ENCODE data around the gene ZNF136. TPM values are rescaled to one million over a fixed set of nuclear protein-coding genes. Genes with fewer than 3 reads are reported as not detected.

ZNF136 gene
- 1 to 10 TPM; 5.3 to 7.2 (median 5.8) TPM for total RNA-seq
- 3.6 TPM for polyA plus RNA-seq
- long read RNA-seq, donor 1, transcript ZNF136-201 (4 exons, 3,643 nt), result major isoform, 14 of 14 reads
- long read RNA-seq, donor 1, partial matches to known transcripts, result 0 of 14 reads
- long read RNA-seq, donor 1, other reads (novel, unspliced or antisense), result 0 of 14 reads
- long read RNA-seq, donor 2, partial matches to known transcripts, result 0 of 2 reads
- long read RNA-seq, donor 2, other reads (novel, unspliced or antisense), result 1 of 2 reads
- long read RNA-seq, donor 3, transcript ZNF136-201 (4 exons, 3,643 nt), result major isoform, 17 of 25 reads
- long read RNA-seq, donor 3, partial matches to known transcripts, result 0 of 25 reads
- long read RNA-seq, donor 3, other reads (novel, unspliced or antisense), result 4 of 25 reads
- long read RNA-seq, donor 4, partial matches to known transcripts, result 0 of 1 reads
- long read RNA-seq, donor 4, other reads (novel, unspliced or antisense), result 0 of 1 reads

DNA sequence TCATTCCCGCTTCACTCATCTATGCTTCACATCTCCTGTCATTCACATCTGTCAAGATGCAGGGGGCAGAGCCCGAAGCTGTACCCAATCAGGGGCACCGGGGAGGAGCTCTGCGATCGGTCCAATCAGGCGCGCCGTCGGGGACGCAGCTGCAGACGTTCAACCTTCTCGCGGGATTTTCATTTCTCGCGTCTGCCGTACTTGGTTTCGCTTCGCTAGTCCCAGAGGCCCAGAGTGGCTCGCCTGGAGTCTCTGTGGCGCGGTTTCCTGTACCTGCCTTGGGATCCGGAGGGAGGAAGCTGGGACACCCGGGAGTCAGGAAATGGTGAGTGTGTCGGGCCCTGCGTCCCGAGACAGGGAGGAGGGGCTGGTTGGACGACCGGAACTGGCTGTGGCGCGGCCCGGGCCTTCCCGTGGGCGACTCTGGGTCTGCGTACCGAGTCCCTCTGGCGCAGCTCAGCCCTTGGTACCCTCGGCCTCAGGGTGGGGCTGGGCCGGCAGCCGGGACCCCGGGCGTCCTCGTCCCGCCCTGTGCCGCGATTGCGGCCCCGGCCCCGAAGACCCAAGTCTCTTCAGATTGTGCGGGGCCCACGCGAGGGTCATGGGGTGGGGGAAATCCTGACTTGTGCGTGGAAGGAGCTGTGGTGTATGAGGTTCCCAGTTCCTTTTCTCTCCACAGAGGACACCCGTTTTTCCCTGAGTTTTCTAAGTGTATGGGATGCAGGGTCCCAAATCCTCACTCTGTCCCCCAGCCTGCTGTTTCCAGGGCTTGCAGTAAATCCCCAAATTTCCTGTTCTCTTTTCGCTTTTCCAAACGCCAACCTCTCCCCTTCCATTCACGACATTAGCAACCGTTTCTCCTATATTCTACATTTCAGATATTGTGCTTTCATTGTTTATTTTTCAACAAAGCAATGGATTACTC is at the start of gene ZNF136:
Gene ZNF136 (plus strand): TSS at position 215 of the 925 bp plus-strand sequence. CDS start 108 bp downstream, at position 323.
- under 1% methylated on average over 57 of the region's 57 CpGs for WGBS
- peak; percentile 96 to 97 (median 97) for DNase-seq
- Histone ChIP-seq H3K9me3 (ENCODE audit: control insufficient read depth, low read length) (no peaks in the 10 kb centered on the region), H3K4me1 (ENCODE audit: control insufficient read depth, insufficient read depth, low read length) (no peaks in the 10 kb centered on the region), H3K27me3 (ENCODE audit: control insufficient read depth, insufficient read depth) (no peaks in the 10 kb centered on the region), H3K4me3 (ENCODE audit: low read length) (peak within 1 kb of the TSS; percentile 88), H3K27ac (ENCODE audit: low read length) (peak within 1 kb of the TSS; percentile 98)
- intact Hi-C loops (cut with DNase I), result no loop called here
- peak; percentile 98 to 99 for ATAC-seq

DNA sequence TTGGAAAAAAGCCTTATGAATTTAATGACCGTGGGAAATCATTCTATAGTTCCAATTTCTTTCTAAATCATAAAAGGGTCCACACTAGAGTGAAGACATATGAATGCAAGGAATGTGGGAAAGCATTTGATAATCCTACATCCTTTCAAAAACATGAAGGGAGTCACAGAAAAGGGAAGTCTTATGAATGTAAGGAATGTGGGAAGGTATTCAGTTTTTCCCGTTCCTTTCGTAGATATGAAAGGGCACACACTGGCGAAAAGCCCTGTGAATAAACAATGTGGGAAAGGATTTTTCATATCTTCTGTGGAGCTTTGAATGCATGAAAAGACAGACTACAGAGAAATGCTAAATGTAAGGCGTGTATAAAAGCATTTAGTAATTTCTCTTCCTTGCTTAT is 49.8 kb upstream of the ZNF136 start:
- Histone ChIP-seq H3K27me3 (ENCODE audit: control insufficient read depth, insufficient read depth) (no peaks in the 10 kb centered on the region), H3K4me1 (ENCODE audit: control insufficient read depth, insufficient read depth, low read length) (no peaks in the 10 kb centered on the region), H3K4me3 (ENCODE audit: low read length) (no peak overlapping the region), H3K27ac (ENCODE audit: low read length) (no peak overlapping the region), H3K9me3 (ENCODE audit: control insufficient read depth, low read length) (no peaks in the 10 kb centered on the region)
- 85% methylated on average over 5 of the region's 5 CpGs for WGBS
- DNase-seq, result no peak
- intact Hi-C loops (cut with DNase I), result no loop called here
- ATAC-seq, result no peak

DNA sequence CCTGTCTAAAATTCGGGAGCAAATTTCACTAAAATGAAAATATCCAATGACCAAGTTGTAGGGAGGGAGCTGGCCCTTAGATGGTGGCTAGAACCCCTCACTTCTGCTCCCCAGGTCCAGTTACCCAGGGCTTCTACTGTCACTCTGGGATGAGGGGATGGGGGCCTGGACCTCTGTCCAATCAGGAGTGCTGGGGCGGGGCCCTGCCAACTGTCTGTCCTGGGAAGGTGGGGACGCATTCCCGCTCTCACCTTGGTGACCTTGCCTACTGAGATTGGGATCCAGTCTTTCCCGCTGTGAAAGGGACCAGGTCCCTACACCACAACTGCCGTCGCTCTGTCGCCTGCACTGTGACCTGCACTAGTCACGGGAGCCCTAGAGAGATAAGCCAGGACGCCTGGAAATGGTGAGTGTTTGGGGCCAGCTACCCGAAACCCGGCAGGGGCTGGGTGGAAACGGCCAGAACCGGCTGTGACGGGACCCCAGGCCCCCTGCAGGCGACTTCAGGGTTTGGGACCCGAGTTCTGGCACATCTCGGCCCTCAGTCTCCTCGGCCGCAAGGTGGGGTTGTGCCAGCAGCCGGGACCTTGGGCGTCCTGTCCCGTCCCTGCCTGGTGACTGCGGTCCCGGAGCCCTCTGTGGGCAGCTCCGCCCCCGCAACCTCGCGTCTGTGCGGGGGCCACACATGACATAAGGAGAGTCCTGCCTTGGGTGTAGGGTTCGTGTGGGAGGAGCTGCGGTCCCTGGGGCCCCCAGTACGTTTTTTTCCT is 45.5 kb upstream of the ZNF136 start:
- peak; percentile 16 to 58 (median 51) for DNase-seq
- Histone ChIP-seq H3K27ac (ENCODE audit: low read length) (no peak overlapping the region), H3K4me3 (ENCODE audit: low read length) (no peak overlapping the region), H3K9me3 (ENCODE audit: control insufficient read depth, low read length) (no peaks in the 10 kb centered on the region), H3K27me3 (ENCODE audit: control insufficient read depth, insufficient read depth) (no peaks in the 10 kb centered on the region), H3K4me1 (ENCODE audit: control insufficient read depth, insufficient read depth, low read length) (no peaks in the 10 kb centered on the region)
- WGBS, result 70% methylated on average over 33 of the region's 33 CpGs
- intact Hi-C loops (cut with DNase I), result no loop called here
- peak in 1 of 2 donors; percentile 32 for ATAC-seq

GRCh38 chr19:12126707-12127106 is 36.2 kb upstream of the ZNF136 start:
- Histone ChIP-seq H3K9me3 (ENCODE audit: control insufficient read depth, low read length) (no peaks in the 10 kb centered on the region), H3K4me3 (ENCODE audit: low read length) (no peak overlapping the region), H3K4me1 (ENCODE audit: control insufficient read depth, insufficient read depth, low read length) (no peaks in the 10 kb centered on the region), H3K27me3 (ENCODE audit: control insufficient read depth, insufficient read depth) (no peaks in the 10 kb centered on the region), H3K27ac (ENCODE audit: low read length) (no peak overlapping the region)
- no peak for DNase-seq
- WGBS, result 24% methylated on average over 2 of the region's 2 CpGs
- no peak for ATAC-seq
- intact Hi-C loops (cut with DNase I), result no loop called here

- Histone ChIP-seq H3K27me3 (ENCODE audit: control insufficient read depth, insufficient read depth) (no peaks in the 10 kb centered on the region), H3K27ac (ENCODE audit: low read length) (no peak overlapping the region), H3K9me3 (ENCODE audit: control insufficient read depth, low read length) (peaks cover 2% of the 10 kb centered on the region), H3K4me3 (ENCODE audit: low read length) (no peak overlapping the region), H3K4me1 (ENCODE audit: control insufficient read depth, insufficient read depth, low read length) (no peaks in the 10 kb centered on the region)
- intact Hi-C loops (cut with DNase I), result no loop called here
- no peak for ATAC-seq
- WGBS, result 98% methylated on average over 3 of the region's 3 CpGs
- DNase-seq, result no peak
Measured at GRCh38 chr19:12133069-12133468, 29.8 kb upstream of the ZNF136 start.

DNA sequence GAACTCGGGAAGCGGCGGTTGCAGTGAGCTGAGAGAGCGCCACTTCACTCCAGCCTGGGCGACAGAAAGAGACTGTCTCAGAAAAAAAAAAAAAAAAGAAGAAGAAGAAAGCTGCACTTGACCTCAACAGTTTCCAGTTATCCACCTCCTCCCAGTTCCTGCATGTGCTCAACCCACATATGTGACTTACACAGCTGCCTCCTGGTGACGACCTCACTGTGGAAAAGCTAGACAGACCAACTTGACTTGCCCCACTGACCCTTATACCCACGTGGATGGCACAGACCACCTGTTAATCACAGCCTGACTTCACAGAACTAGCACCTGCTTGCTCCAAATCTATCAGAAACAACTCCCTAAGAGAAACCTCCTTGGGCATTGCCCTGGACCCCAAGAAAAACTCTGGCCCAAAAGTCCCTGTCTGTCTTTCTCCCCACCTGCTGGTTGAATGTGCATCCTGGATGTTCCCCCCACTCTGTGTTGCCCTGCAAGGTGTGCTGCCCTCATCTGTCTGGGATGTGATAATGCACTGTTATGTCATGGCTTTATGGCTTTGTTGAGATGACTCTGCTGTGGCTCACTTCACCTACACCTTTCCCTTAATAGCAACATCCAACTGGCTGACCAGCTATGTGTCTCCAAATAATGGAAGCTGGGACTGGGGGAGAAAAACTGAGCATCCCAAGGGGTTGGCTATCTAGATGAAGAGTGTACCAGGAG is 25.5 kb upstream of the ZNF136 start:
- intact Hi-C loops (cut with DNase I), result no loop called here
- no peak overlapping the region for H3K27ac ChIP-seq (ENCODE audit: low read length)
- WGBS, result 82% methylated on average over 7 of the region's 7 CpGs
- no peak overlapping the region for H3K4me3 ChIP-seq (ENCODE audit: low read length)
- H3K4me1 ChIP-seq (ENCODE audit: control insufficient read depth, insufficient read depth, low read length), result peaks cover 4% of the 10 kb centered on the region
- H3K27me3 ChIP-seq (ENCODE audit: control insufficient read depth, insufficient read depth), result no peaks in the 10 kb centered on the region
- ATAC-seq (no peak), DNase-seq (no peak)
- H3K9me3 ChIP-seq (ENCODE audit: control insufficient read depth, low read length), result peaks cover 2% of the 10 kb centered on the region

GRCh38 chr19:12139269-12139668 is 23.6 kb upstream of the ZNF136 start:
- Histone ChIP-seq H3K9me3 (ENCODE audit: control insufficient read depth, low read length) (no peaks in the 10 kb centered on the region), H3K27ac (ENCODE audit: low read length) (no peak overlapping the region), H3K4me1 (ENCODE audit: control insufficient read depth, insufficient read depth, low read length) (peaks cover 4% of the 10 kb centered on the region), H3K27me3 (ENCODE audit: control insufficient read depth, insufficient read depth) (no peaks in the 10 kb centered on the region), H3K4me3 (ENCODE audit: low read length) (peak overlapping the region; percentile 98)
- intact Hi-C loops (cut with DNase I), result no loop called here
- WGBS, result 30% methylated on average over 13 of the region's 13 CpGs
- no peak for DNase-seq
- no peak for ATAC-seq

DNA sequence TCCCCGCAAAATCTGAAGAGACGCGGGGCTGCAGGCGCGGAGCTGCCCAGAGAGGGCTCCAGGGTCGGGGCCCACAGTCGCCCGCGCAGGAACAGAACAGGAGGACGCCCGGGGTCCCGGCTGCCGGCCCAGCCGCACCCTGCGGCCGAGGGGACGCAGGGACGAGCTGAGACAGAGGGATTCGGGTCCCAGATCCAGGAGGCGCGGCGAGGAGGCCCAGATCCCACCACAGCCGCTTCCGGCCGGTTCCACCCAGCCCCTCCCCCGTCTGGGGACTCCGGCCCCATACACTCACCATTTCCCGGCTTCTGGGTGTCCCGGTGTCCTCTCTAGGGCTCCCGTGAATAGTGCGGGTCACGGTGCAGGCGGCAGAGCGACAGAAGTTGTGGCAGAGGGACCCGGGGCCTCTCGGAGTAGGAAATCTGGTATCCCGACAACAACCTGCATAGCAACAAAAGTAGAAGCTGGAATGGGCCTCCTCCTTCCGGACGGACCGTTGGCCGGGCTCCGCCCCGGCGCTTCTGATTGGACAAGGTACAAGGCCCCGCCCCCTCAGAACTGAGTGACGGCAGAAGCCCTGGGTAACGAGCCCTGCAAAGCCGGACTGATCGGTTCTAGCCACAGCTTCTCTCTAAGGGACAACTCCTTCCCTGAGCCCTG is 22.9 kb upstream of the ZNF136 start, which contains the start of gene ZNF20:
Gene ZNF20 (minus strand): TSS at position 466 of the 660 bp plus-strand sequence. CDS start 168 bp downstream, at position 298.
- WGBS, result under 1% methylated on average over 49 of the region's 49 CpGs
- intact Hi-C loops (cut with DNase I), result loop anchor here (2.0 to 10.0 kb wide), 8 partner anchors 48 to 343 kb away; partner anchors contain the start of genes ZNF491 (in 1 of the 4), ZNF700 (in 1 of the 4) and ZNF878 (in 1 of the 4)
- Histone ChIP-seq H3K4me1 (ENCODE audit: control insufficient read depth, insufficient read depth, low read length) (peaks cover 4% of the 10 kb centered on the region), H3K9me3 (ENCODE audit: control insufficient read depth, low read length) (no peaks in the 10 kb centered on the region), H3K4me3 (ENCODE audit: low read length) (peak within 1 kb of the TSS; percentile 98), H3K27me3 (ENCODE audit: control insufficient read depth, insufficient read depth) (no peaks in the 10 kb centered on the region), H3K27ac (ENCODE audit: low read length) (peak within 1 kb of the TSS; percentile 88)
- peak; percentile 95 to 98 (median 98) for DNase-seq
- ATAC-seq, result peak; percentile 99 to 100

GRCh38 chr19:12140545-12141404 is 22.1 kb upstream of the ZNF136 start:
- Histone ChIP-seq H3K9me3 (ENCODE audit: control insufficient read depth, low read length) (peaks cover 1% of the 10 kb centered on the region), H3K27ac (ENCODE audit: low read length) (no peak overlapping the region), H3K4me3 (ENCODE audit: low read length) (peak overlapping the region; percentile 98), H3K4me1 (ENCODE audit: control insufficient read depth, insufficient read depth, low read length) (peaks cover 4% of the 10 kb centered on the region), H3K27me3 (ENCODE audit: control insufficient read depth, insufficient read depth) (no peaks in the 10 kb centered on the region)
- 4% methylated on average over 17 of the region's 17 CpGs for WGBS
- ATAC-seq, result peak; percentile 92
- DNase-seq, result peak; percentile 87 to 94 (median 94)
- intact Hi-C loops (cut with DNase I), result loop anchor here (2.0 to 10.0 kb wide), 8 partner anchors 48 to 343 kb away; partner anchors contain the start of genes ZNF491 (in 1 of the 4), ZNF700 (in 1 of the 4) and ZNF878 (in 1 of the 4)

All from right cardiac atrium (tissue), 5 donors.